H9 (cell line): ENCODE measurements around the gene ITGA2. TPM values are rescaled to one million over a fixed set of nuclear protein-coding genes. Genes with fewer than 3 reads are reported as not detected.

Experiments
- DNase-seq: peaks from one replicate; pipeline ENCODE4 v3.0.0-alpha.2; 2017
- H2AFZ ChIP-seq: one replicate; pipeline ENCODE4 v1.6.1; 2013; ENCODE audit warnings: mild to moderate bottlenecking, low read length, control low read depth, moderate library complexity
- H2AK5ac ChIP-seq: 2 replicates; pipeline ENCODE4 v1.6.1; 2013; ENCODE audit warnings: low read length, control low read depth, mixed read lengths; ENCODE audit not compliant: insufficient read length
- H2BK120ac ChIP-seq: one replicate; pipeline ENCODE4 v1.6.1; 2013; ENCODE audit warnings: low read depth, mild to moderate bottlenecking, low read length, control low read depth, inconsistent platforms; ENCODE audit not compliant: poor library complexity, severe bottlenecking
- H2BK12ac ChIP-seq: 2 replicates; pipeline ENCODE4 v1.6.1; 2013; ENCODE audit warnings: low read length, control low read depth, mixed read lengths, low read depth; ENCODE audit not compliant: insufficient read length
- H2BK15ac ChIP-seq: 2 replicates; pipeline ENCODE4 v1.6.1; 2013; ENCODE audit warnings: low read depth, low read length, control low read depth
- H2BK20ac ChIP-seq: one replicate; pipeline ENCODE4 v1.6.1; 2013; ENCODE audit warnings: low read depth, mild to moderate bottlenecking, low read length, control low read depth, inconsistent platforms; ENCODE audit not compliant: poor library complexity, severe bottlenecking
- H2BK5ac ChIP-seq: 2 replicates; pipeline ENCODE4 v1.6.1; 2013; ENCODE audit warnings: low read length, control low read depth, mixed read lengths; ENCODE audit not compliant: insufficient read length
- H3K14ac ChIP-seq: 2 replicates; pipeline ENCODE4 v1.6.1; 2013; ENCODE audit warnings: low read length, control low read depth; ENCODE audit not compliant: insufficient read depth
- H3K18ac ChIP-seq: 2 replicates; pipeline ENCODE4 v1.6.1; 2013; ENCODE audit warnings: low read depth, mild to moderate bottlenecking, mixed read lengths, low read length, control low read depth; ENCODE audit not compliant: insufficient read length
- H3K23ac ChIP-seq: 2 replicates; pipeline ENCODE4 v1.6.1; 2013; ENCODE audit warnings: low read length, control low read depth, mixed read lengths, low read depth; ENCODE audit not compliant: insufficient read length
- H3K23me2 ChIP-seq: 2 replicates; pipeline ENCODE4 v1.6.1; 2013; ENCODE audit warnings: low read depth, mild to moderate bottlenecking, mixed read lengths, low read length, control low read depth; ENCODE audit not compliant: insufficient read length, poor library complexity, severe bottlenecking
- H3K27ac ChIP-seq: 2 replicates; pipeline ENCODE4 v1.5.1; 2013; ENCODE audit warnings: low read length, control low read depth, mixed read lengths, low read depth; ENCODE audit not compliant: insufficient read length
- H3K27me3 ChIP-seq: 2 replicates; pipeline ENCODE4 v1.6.1; 2013; ENCODE audit warnings: low read length, control low read depth, inconsistent platforms; ENCODE audit not compliant: insufficient read depth
- H3K4ac ChIP-seq: 2 replicates; pipeline ENCODE4 v1.6.1; 2013; ENCODE audit warnings: low read depth, mild to moderate bottlenecking, control low read depth, inconsistent platforms, low read length, moderate library complexity
- H3K4me1 ChIP-seq: 2 replicates; pipeline ENCODE4 v1.6.1; 2013; ENCODE audit warnings: low read length, control low read depth, inconsistent platforms; ENCODE audit not compliant: insufficient read depth
- H3K4me2 ChIP-seq: 2 replicates; pipeline ENCODE4 v1.6.1; 2013; ENCODE audit warnings: low read length, control low read depth, mixed read lengths; ENCODE audit not compliant: insufficient read length, insufficient read depth
- H3K56ac ChIP-seq: 2 replicates; pipeline ENCODE4 v1.6.1; 2013; ENCODE audit warnings: low read depth, mild to moderate bottlenecking, mixed read lengths, low read length, control low read depth; ENCODE audit not compliant: insufficient read length
- H3K79me1 ChIP-seq: 2 replicates; pipeline ENCODE4 v1.6.1; 2013; ENCODE audit warnings: low read depth, mild to moderate bottlenecking, moderate library complexity, low read length, control low read depth, inconsistent platforms; ENCODE audit not compliant: insufficient read depth, poor library complexity, severe bottlenecking
- H3K79me2 ChIP-seq: 2 replicates; pipeline ENCODE4 v1.6.1; 2013; ENCODE audit warnings: low read length, control low read depth, inconsistent platforms; ENCODE audit not compliant: insufficient read depth
- H3K9ac ChIP-seq: 2 replicates; pipeline ENCODE4 v1.6.1; 2013; ENCODE audit warnings: low read length, control low read depth, mixed read lengths; ENCODE audit not compliant: insufficient read length; ENCODE audit errors: extremely low read depth
- H3K9me3 ChIP-seq: one replicate; pipeline ENCODE4 v1.6.1; 2013; ENCODE audit warnings: low read depth, low read length, inconsistent platforms; ENCODE audit not compliant: control insufficient read depth
- H3T11ph ChIP-seq: one replicate; pipeline ENCODE4 v1.6.1; 2013; ENCODE audit warnings: mild to moderate bottlenecking, low read length, control low read depth, inconsistent platforms
- H4K20me1 ChIP-seq: one replicate; pipeline ENCODE4 v1.6.1; 2013; ENCODE audit not compliant: control insufficient read depth, insufficient read length, insufficient read depth
- H4K5ac ChIP-seq: 2 replicates; pipeline ENCODE4 v1.6.1; 2013; ENCODE audit warnings: low read depth, mild to moderate bottlenecking, mixed read lengths, low read length, control low read depth; ENCODE audit not compliant: insufficient read length
- H4K8ac ChIP-seq: replicated peaks from 2 replicates; pipeline ENCODE4 v1.6.1; 2013; ENCODE audit warnings: low read length, control low read depth, mixed read lengths, low read depth; ENCODE audit not compliant: insufficient read length
- H4K91ac ChIP-seq: 2 replicates; pipeline ENCODE4 v1.6.1; 2013; ENCODE audit warnings: low read depth, mild to moderate bottlenecking, moderate library complexity, mixed read lengths, low read length, control low read depth; ENCODE audit not compliant: insufficient read length
- H3K27ac Mint-ChIP-seq, 3 experiments: 2 replicates in 2 of 3; 3 replicates in 1 of 3; pipeline ENCODE4 v1.8.0; 2020 to 2021; ENCODE audit warnings: mixed read lengths in 3 of 3, mild to moderate bottlenecking in 1 of 3, moderate library complexity in 1 of 3
- H3K27me3 Mint-ChIP-seq: 2 replicates; pipeline ENCODE4 v1.8.0; 2021; ENCODE audit warnings: low read depth, mild to moderate bottlenecking, moderate library complexity, mixed read lengths
- H3K36me3 Mint-ChIP-seq, 3 experiments: 2 replicates in 2 of 3; 3 replicates in 1 of 3; pipeline ENCODE4 v1.8.0; 2020 to 2021; ENCODE audit warnings: low read depth in 3 of 3, mixed read lengths in 3 of 3; ENCODE audit not compliant: insufficient read depth in 1 of 3
- H3K4me1 Mint-ChIP-seq, 2 experiments: 2 replicates each; pipeline ENCODE4 v1.8.0; 2020; ENCODE audit warnings: mixed read lengths in 2 of 2
- H3K4me3 Mint-ChIP-seq, 2 experiments: 2 replicates in 1 of 2; 3 replicates in 1 of 2; pipeline ENCODE4 v1.8.0; 2020 to 2021; ENCODE audit warnings: mild to moderate bottlenecking in 2 of 2, mixed read lengths in 2 of 2, moderate library complexity in 1 of 2
- H3K9me3 Mint-ChIP-seq, 2 experiments: 2 replicates in 1 of 2; 3 replicates in 1 of 2; pipeline ENCODE4 v1.8.0; 2020; ENCODE audit warnings: mild to moderate bottlenecking in 2 of 2, mixed read lengths in 2 of 2, moderate library complexity in 1 of 2
- WGBS: extraction: QIAGEN DNeasy Blood & Tissue Kit; methylation state at CpG from one replicate; pipeline ENCODE4 v1.1.7; 2013; ENCODE audit warnings: missing lambda C conversion rate, low lambda C conversion rate, mixed read lengths; ENCODE audit not compliant: insufficient read length; ENCODE audit errors: extremely low coverage; 5-methylcytosine and 5-hydroxymethylcytosine counted together
- total RNA-seq: library from RNA; stranded (reverse); gene quantifications from 2 replicates; pipeline ENCODE4 v1.2.1, GENCODE V29; 2021
- TF ChIP-seq, protein P1 (sequence below): fragments of 200-600 bp; sonication (generic); conservative IDR thresholded peaks from 3 replicates; pipeline ENCODE4 v1.8.0; 2021; ENCODE audit warnings: antibody characterized with exemption, mild to moderate bottlenecking

The ITGA2 gene
- total RNA-seq, 1 experiment from 2014 or later, result 3.0 TPM

DNA sequence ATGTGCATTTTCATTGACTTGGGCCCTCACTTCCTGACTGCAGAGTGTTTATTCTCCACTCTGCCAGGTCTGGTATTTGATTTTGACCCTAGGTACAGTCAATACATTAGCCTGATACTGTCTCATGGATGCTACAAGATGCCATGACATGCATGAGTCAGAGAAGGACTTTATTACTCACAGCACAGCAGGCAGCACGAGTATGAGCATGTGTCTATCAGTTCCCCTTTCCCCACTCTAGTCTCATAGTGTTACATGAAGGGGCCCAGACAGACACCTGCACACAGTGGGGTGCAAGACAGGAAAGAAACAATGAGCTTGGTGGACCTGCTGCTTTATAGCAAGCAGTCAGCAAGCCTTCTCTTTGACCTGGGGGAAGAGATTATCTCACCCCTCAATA, 19.6 kb downstream of the ITGA2 start:
- H3K4me2 ChIP-seq, result no peak overlapping the region
- no peak overlapping the region for H3T11ph ChIP-seq
- H3K23me2 ChIP-seq, result no peaks in the 10 kb centered on the region
- H4K91ac ChIP-seq, result no peak overlapping the region
- no CpG with 5 or more reads among the region's 1 CpG for WGBS
- no peak overlapping the region for H3K23ac ChIP-seq
- Mint-ChIP-seq H3K27me3 (no peaks in the 10 kb centered on the region), H3K9me3 (no peaks in the 10 kb centered on the region), H3K36me3 (no peaks in the 10 kb centered on the region; a peak in 1 of 7 replicates), H3K27ac (no peak overlapping the region; a peak in 1 of 7 replicates), H3K4me1 (peaks cover 0 to 9% of the 10 kb centered on the region in 2 experiments; a peak in 2 of 4 replicates), H3K4me3 (no peak overlapping the region)
- H2BK20ac ChIP-seq, result no peak overlapping the region
- no peak overlapping the region for H3K14ac ChIP-seq
- TF ChIP-seq, protein P1, sequence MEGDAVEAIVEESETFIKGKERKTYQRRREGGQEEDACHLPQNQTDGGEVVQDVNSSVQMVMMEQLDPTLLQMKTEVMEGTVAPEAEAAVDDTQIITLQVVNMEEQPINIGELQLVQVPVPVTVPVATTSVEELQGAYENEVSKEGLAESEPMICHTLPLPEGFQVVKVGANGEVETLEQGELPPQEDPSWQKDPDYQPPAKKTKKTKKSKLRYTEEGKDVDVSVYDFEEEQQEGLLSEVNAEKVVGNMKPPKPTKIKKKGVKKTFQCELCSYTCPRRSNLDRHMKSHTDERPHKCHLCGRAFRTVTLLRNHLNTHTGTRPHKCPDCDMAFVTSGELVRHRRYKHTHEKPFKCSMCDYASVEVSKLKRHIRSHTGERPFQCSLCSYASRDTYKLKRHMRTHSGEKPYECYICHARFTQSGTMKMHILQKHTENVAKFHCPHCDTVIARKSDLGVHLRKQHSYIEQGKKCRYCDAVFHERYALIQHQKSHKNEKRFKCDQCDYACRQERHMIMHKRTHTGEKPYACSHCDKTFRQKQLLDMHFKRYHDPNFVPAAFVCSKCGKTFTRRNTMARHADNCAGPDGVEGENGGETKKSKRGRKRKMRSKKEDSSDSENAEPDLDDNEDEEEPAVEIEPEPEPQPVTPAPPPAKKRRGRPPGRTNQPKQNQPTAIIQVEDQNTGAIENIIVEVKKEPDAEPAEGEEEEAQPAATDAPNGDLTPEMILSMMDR, result no peak
- H4K5ac ChIP-seq, result no peak overlapping the region
- no peak overlapping the region for H2BK12ac ChIP-seq
- no peaks in the 10 kb centered on the region for H3K79me2 ChIP-seq
- no peak for DNase-seq
- no peak overlapping the region for H3K56ac ChIP-seq
- H2BK15ac ChIP-seq, result no peak overlapping the region
- no peaks in the 10 kb centered on the region for H3K27me3 ChIP-seq
- H4K20me1 ChIP-seq, result no peaks in the 10 kb centered on the region
- no peak overlapping the region for H2AFZ ChIP-seq
- H4K8ac ChIP-seq, result no peak overlapping the region
- no peak overlapping the region for H2BK5ac ChIP-seq
- H3K79me1 ChIP-seq, result no peaks in the 10 kb centered on the region
- H3K27ac ChIP-seq, result no peak overlapping the region
- no peaks in the 10 kb centered on the region for H3K4me1 ChIP-seq
- no peak overlapping the region for H3K18ac ChIP-seq
- no peaks in the 10 kb centered on the region for H3K9me3 ChIP-seq
- no peak overlapping the region for H2BK120ac ChIP-seq
- no peak overlapping the region for H2AK5ac ChIP-seq
- no peak overlapping the region for H3K4ac ChIP-seq
- no peak overlapping the region for H3K9ac ChIP-seq
